ENCODE results near the gene BAG5.

BAG5 gene

DNA sequence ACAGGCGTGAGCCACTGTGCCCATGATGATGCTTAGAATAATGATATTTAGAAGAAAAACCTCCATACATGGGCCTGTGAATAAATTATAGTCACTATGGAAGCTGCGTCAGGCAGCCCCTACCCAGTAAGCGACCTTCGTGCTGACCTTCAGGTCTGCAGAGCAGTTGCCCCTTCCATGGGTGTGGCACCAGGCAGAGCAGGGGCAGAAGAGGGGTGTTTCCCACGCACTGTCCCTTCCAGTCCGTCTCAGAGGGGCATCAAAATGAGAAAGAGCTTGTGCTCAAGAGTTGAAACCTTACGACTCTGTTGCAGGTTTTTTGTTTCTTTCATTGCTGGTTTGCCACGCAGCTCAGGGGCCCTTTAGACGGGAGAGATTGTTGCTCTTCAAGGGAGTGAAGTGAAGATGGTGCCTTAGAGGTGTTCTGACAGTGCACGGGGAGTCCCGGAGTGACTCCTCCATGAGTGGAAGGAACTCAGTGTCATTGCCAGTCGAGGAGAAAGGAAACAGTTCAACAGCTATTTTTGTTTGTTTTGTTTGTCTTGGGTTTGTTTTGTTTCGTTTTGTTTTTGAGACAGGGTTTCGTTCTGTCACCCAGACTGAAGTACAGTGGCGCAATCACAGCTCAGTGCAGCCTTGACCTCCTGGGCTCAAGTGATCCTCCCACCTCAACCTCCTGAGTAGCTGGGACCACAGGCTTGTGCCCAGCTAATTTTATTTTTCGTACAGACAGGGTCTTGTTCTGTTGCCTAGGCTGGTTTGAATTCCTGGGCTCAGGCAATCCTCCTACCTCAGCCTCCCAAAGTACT, 53.7 kb downstream of the BAG5 start:
- no peak for DNase-seq (ENCODE audit: low read depth)
- no peak overlapping the region for H3K4me3 ChIP-seq (ENCODE audit: low read length)
- no peak for TF ChIP-seq CTCF (conservative IDR thresholded peaks at IDR 0.05; ENCODE audit: low read length)

GRCh38 chr14:103507751-103508150, 54.7 kb downstream of the BAG5 start:
- no peak for DNase-seq (ENCODE audit: low read depth)
- no peak overlapping the region for H3K4me3 ChIP-seq (ENCODE audit: low read length)
- no peak for TF ChIP-seq CTCF (conservative IDR thresholded peaks at IDR 0.05; ENCODE audit: low read length)

All from AG10803 (cell line).